ENCODE data around the gene RUSC2. TPM values are rescaled to one million over a fixed set of nuclear protein-coding genes. Genes with fewer than 3 reads are reported as not detected.

RUSC2 gene
- total and polyA plus RNA-seq, 2 of the 13 experiments (the other 11 are each of a cell fraction or from before 2014, with no cell fraction given): 2.8 to 3.3 TPM

DNA sequence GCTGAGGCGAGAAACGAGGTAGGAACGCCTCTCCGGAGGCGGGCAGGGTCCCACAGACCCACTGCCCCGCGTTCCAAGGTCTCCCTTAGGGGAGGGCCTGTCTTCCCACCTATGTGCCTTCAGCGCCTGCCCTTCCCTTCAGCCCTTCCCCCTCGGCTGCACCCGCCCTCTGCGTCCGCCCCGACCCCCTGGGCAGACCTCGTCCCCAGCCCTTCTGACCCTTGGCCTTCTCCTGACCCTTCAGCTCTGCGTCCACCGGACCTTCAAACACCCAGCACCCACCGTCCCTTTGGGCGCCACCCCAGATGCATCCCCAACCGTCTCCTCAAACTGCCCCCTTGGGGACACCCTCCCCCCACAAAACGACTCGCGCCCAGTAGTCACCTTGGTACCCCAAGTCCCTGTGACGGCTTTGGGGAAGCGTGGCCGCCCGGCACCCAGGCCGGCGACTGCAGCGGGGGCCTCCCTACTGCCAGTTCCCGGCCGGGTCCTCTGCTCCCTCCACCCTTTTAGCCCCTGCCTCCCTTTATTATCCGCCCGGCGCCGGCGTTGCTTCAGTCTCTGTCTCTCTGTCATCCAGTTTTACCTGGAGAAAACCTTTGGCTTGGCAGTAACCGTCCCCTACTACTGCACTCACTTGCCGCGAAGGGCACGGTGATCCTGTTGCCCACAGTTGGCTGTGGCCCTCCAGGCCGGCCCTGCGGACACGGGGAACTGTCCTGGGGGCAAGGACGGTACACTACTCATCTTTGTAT lies 421 bp downstream of the RUSC2 start (continued):
- TF ChIP-seq, protein P1, sequence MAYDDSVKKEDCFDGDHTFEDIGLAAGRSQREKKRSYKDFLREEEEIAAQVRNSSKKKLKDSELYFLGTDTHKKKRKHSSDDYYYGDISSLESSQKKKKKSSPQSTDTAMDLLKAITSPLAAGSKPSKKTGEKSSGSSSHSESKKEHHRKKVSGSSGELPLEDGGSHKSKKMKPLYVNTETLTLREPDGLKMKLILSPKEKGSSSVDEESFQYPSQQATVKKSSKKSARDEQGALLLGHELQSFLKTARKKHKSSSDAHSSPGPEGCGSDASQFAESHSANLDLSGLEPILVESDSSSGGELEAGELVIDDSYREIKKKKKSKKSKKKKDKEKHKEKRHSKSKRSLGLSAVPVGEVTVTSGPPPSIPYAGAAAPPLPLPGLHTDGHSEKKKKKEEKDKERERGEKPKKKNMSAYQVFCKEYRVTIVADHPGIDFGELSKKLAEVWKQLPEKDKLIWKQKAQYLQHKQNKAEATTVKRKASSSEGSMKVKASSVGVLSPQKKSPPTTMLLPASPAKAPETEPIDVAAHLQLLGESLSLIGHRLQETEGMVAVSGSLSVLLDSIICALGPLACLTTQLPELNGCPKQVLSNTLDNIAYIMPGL (CRISPR knock-in tag; IDR thresholded peaks at IDR 0.05; ENCODE audit: borderline replicate concordance in 1 of 2, low read depth in 1 of 2): peak; percentile 13 to 83; a peak in 1 of 4 replicates
- TF ChIP-seq, protein P2, sequence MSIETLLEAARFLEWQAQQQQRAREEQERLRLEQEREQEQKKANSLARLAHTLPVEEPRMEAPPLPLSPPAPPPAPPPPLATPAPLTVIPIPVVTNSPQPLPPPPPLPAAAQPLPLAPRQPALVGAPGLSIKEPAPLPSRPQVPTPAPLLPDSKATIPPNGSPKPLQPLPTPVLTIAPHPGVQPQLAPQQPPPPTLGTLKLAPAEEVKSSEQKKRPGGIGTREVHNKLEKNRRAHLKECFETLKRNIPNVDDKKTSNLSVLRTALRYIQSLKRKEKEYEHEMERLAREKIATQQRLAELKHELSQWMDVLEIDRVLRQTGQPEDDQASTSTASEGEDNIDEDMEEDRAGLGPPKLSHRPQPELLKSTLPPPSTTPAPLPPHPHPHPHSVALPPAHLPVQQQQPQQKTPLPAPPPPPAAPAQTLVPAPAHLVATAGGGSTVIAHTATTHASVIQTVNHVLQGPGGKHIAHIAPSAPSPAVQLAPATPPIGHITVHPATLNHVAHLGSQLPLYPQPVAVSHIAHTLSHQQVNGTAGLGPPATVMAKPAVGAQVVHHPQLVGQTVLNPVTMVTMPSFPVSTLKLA (IDR thresholded peaks at IDR 0.05): no peak
- TF ChIP-seq, protein P3, sequence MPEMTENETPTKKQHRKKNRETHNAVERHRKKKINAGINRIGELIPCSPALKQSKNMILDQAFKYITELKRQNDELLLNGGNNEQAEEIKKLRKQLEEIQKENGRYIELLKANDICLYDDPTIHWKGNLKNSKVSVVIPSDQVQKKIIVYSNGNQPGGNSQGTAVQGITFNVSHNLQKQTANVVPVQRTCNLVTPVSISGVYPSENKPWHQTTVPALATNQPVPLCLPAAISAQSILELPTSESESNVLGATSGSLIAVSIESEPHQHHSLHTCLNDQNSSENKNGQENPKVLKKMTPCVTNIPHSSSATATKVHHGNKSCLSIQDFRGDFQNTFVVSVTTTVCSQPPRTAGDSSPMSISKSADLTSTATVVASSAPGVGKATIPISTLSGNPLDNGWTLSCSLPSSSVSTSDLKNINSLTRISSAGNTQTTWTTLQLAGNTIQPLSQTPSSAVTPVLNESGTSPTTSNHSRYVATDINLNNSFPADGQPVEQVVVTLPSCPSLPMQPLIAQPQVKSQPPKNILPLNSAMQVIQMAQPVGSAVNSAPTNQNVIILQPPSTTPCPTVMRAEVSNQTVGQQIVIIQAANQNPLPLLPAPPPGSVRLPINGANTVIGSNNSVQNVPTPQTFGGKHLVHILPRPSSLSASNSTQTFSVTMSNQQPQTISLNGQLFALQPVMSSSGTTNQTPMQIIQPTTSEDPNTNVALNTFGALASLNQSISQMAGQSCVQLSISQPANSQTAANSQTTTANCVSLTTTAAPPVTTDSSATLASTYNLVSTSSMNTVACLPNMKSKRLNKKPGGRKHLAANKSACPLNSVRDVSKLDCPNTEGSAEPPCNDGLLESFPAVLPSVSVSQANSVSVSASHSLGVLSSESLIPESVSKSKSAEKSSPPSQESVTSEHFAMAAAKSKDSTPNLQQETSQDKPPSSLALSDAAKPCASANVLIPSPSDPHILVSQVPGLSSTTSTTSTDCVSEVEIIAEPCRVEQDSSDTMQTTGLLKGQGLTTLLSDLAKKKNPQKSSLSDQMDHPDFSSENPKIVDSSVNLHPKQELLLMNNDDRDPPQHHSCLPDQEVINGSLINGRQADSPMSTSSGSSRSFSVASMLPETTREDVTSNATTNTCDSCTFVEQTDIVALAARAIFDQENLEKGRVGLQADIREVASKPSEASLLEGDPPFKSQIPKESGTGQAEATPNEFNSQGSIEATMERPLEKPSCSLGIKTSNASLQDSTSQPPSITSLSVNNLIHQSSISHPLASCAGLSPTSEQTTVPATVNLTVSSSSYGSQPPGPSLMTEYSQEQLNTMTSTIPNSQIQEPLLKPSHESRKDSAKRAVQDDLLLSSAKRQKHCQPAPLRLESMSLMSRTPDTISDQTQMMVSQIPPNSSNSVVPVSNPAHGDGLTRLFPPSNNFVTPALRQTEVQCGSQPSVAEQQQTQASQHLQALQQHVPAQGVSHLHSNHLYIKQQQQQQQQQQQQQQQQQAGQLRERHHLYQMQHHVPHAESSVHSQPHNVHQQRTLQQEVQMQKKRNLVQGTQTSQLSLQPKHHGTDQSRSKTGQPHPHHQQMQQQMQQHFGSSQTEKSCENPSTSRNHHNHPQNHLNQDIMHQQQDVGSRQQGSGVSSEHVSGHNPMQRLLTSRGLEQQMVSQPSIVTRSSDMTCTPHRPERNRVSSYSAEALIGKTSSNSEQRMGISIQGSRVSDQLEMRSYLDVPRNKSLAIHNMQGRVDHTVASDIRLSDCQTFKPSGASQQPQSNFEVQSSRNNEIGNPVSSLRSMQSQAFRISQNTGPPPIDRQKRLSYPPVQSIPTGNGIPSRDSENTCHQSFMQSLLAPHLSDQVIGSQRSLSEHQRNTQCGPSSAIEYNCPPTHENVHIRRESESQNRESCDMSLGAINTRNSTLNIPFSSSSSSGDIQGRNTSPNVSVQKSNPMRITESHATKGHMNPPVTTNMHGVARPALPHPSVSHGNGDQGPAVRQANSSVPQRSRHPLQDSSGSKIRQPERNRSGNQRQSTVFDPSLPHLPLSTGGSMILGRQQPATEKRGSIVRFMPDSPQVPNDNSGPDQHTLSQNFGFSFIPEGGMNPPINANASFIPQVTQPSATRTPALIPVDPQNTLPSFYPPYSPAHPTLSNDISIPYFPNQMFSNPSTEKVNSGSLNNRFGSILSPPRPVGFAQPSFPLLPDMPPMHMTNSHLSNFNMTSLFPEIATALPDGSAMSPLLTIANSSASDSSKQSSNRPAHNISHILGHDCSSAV (CRISPR knock-in tag; IDR thresholded peaks at IDR 0.05; ENCODE audit: borderline replicate concordance): no peak
- TF ChIP-seq ZNF724P (CRISPR knock-in tag; IDR thresholded peaks at IDR 0.05; ENCODE audit: borderline replicate concordance): no peak
- TF ChIP-seq MED8 (CRISPR knock-in tag; IDR thresholded peaks at IDR 0.05; ENCODE audit: insufficient replicate concordance): no peak
- TF ChIP-seq, protein P4, sequence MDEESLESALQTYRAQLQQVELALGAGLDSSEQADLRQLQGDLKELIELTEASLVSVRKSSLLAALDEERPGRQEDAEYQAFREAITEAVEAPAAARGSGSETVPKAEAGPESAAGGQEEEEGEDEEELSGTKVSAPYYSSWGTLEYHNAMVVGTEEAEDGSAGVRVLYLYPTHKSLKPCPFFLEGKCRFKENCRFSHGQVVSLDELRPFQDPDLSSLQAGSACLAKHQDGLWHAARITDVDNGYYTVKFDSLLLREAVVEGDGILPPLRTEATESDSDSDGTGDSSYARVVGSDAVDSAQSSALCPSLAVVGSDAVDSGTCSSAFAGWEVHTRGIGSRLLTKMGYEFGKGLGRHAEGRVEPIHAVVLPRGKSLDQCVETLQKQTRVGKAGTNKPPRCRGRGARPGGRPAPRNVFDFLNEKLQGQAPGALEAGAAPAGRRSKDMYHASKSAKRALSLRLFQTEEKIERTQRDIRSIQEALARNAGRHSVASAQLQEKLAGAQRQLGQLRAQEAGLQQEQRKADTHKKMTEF (CRISPR knock-in tag; IDR thresholded peaks at IDR 0.05): no peak
- TF ChIP-seq DR1 (CRISPR knock-in tag; IDR thresholded peaks at IDR 0.05): no peak
- no peak for TF ChIP-seq PLRG1 (conservative IDR thresholded peaks at IDR 0.05)
- no peak for TF ChIP-seq DMAP1 (CRISPR knock-in tag; IDR thresholded peaks at IDR 0.05)
- no peak for TF ChIP-seq ZFY (CRISPR knock-in tag; IDR thresholded peaks at IDR 0.05)
- peak; percentile 45; the same call in 1 of the 2 replicates for TF ChIP-seq HNF4A (CRISPR knock-in tag; IDR thresholded peaks at IDR 0.05)
- no peak for TF ChIP-seq GPN1 (CRISPR knock-in tag; IDR thresholded peaks at IDR 0.05; ENCODE audit: borderline replicate concordance)
- TF ChIP-seq ZNF737 (CRISPR knock-in tag; IDR thresholded peaks at IDR 0.05; ENCODE audit: borderline replicate concordance): no peak
- TF ChIP-seq HDAC6 (IDR thresholded peaks at IDR 0.05; ENCODE audit: low read depth, low read length): no peak
